Non-pigmented ciliary epithelial cell (primary cell): ENCODE data around the gene NBL1.

ENCODE experiments used
- DNase-seq: peaks from one replicate; pipeline ENCODE4 v3.0.0-alpha.2; 2010; ENCODE audit warnings: low read depth

Gene NBL1

DNA sequence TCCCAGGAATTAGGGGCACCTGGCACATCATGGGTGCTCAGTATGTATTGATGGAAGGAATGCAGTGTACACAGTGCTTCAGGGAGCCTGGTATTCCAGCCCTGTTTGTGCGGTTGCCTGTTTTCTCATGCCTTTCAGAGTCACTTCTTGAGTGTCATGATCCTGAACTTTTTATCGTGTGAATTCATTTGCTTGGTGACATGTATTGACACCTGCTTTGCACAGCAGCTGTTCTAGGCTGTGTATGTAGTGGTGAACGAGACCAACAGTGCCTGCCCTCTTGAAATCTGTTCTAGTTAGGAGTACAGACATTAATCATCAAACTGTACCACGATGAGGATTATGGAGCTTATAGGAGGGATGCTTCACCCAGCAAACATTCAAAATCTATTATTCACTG, 26.7 kb downstream of the NBL1 start:
- no peak for DNase-seq

DNA sequence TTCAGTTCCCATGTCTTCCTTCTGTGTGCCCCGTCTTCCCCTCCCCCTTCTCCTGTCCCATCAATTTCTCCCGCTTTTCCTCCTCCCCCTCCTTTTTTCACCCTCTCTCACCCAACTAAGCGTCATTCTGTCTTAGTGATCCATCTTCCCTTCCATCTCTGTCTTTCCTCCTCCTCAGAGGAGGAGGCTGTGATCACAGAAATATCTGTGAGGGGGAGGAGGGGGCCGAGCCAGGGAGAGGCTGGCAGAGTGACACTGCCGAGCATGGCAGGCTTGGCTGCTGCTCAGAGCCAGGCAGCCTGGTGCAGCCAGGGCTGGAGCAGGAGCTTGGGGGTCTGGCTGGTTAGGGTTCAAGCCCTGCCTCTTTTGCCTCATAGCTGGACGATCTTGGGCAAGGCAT, 28.1 kb downstream of the NBL1 start:
- no peak for DNase-seq

DNA sequence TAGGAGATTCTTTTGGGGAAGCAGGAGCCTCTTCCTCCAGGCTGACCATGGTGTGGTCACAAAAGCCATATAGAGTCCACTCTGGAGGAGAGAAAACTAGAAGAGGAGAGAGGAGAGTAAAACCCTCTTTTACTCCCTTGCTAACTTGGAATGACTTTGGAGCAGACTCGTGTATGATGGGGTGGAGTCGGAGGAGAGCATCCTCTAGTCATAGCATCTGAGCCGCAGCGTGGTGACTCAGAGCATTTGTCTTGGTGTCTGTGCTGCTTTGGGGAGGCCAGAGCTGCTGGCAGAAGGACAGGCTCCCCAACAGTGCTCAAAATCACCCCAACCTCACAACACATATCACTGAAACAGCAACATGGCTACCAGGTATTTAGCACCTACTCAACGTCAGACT, 31.7 kb downstream of the NBL1 start:
- no peak for DNase-seq

DNA sequence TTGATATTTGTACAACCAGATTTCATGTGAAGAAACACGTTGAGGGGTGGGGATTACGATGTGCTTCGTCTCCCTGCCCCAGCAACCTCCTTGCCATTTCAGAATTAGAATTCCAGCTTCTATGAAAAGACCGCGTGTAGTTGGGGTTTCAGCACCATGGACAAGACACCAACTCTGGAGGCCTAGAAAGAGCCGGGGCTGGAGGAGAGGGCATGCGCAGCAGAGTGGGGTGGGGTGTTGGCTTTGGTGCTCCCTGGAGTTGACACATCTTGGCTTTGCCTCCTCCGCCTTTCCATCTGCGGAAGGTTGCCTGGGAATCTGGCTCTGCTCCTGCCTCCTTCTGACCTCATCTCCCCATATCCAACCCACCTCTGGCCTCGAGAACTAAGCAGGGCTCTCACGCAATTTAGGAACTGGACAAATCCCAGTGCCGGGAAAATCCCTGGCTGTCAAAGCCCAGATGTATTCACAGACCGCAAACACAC, 32.4 kb downstream of the NBL1 start:
- no peak for DNase-seq

DNA sequence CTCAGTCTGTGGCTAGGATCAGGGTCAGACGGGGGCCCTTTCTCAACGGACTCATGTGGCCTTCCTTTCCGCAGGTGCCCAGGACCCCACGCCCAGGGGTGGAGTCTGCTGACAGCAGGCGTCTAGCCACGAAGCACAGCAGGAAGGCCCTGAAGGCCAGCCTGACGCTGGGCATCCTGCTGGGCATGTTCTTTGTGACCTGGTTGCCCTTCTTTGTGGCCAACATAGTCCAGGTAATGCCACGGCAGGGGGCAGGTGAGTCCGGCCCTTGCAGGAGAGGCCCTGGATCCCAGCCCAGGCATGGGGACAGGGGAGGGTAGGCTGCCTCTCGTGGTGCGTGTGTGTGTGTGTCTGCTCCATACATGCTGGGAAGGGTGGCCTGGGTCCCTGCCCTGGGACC, 34.4 kb downstream of the NBL1 start:
- no peak for DNase-seq

DNA sequence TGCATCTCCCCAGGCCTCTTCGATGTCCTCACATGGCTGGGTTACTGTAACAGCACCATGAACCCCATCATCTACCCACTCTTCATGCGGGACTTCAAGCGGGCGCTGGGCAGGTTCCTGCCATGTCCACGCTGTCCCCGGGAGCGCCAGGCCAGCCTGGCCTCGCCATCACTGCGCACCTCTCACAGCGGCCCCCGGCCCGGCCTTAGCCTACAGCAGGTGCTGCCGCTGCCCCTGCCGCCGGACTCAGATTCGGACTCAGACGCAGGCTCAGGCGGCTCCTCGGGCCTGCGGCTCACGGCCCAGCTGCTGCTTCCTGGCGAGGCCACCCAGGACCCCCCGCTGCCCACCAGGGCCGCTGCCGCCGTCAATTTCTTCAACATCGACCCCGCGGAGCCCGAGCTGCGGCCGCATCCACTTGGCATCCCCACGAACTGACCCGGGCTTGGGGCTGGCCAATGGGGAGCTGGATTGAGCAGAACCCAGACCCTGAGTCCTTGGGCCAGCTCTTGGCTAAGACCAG, 34.9 kb downstream of the NBL1 start:
- DNase-seq: no peak

GRCh38 chr1:19679691-19680090, 35.6 kb downstream of the NBL1 start:
- no peak for DNase-seq

- DNase-seq: no peak
Measured at GRCh38 chr1:19680644-19681043, 36.5 kb downstream of the NBL1 start.

DNA sequence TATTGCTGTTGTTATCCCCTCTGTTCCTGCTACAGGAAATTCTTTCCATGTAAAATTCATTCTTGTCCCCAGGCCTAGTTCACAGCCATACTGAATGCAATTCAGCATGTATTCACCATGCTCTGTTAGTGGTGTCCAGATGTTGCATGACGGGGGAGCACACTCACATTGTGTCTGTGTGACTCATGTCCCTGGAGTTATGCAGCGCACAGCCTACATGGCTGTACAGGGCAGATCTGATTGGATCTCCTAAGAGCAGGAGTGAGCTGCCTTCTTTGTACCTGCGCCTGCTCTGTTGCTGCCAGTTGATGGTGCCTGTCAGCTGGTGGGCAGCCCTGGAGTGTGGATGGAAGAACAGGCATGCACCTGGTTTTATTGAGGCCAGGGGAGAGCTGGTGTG, 38.1 kb downstream of the NBL1 start:
- peak; percentile 67 for DNase-seq

DNA sequence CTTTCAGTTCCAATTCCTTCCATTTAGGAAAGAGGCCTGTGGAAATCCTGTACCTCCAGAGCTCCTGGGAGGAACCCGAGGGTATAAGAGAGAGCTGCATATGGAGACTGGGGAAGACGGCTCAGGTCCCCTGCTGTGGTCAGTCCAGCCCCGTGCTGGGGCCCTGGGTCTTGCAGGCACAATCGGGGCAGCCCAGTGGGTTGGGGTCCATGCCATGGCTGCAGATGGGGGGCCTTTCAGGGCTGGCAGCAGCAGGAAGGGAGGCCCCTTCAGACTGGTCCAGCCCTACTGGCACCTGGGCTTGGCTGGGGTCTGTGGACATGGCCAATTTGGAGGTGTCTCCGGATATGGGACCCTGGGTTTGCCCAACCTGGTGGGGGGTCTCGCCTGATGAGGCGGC, 38.8 kb downstream of the NBL1 start:
- no peak for DNase-seq

- no peak for DNase-seq
Measured at GRCh38 chr1:19683351-19683750, 39.2 kb downstream of the NBL1 start.

- DNase-seq: no peak
Measured at GRCh38 chr1:19684677-19685076, 40.6 kb downstream of the NBL1 start.

DNA sequence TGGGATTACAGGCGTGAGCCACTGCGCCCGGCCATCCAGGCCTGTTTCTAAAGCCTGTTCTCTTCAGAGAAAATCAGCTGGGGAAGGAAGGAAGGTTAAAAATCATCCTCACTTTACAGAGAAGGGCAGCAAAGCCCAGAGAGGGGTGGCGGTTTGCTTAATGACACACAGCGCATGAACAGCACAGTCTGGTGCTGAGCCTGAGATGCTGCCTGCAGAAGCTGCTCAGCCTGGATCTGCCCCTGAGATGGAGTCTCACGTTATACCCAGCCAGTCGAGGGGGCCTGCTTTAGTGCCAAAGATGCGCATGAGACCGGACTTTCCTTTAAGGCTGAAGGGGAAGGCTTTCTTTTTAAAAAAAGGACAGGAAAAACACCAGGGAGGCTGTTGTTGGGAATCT, 41.9 kb downstream of the NBL1 start:
- DNase-seq: no peak

- no peak for DNase-seq
Measured at GRCh38 chr1:19687414-19687813, 43.3 kb downstream of the NBL1 start.

DNA sequence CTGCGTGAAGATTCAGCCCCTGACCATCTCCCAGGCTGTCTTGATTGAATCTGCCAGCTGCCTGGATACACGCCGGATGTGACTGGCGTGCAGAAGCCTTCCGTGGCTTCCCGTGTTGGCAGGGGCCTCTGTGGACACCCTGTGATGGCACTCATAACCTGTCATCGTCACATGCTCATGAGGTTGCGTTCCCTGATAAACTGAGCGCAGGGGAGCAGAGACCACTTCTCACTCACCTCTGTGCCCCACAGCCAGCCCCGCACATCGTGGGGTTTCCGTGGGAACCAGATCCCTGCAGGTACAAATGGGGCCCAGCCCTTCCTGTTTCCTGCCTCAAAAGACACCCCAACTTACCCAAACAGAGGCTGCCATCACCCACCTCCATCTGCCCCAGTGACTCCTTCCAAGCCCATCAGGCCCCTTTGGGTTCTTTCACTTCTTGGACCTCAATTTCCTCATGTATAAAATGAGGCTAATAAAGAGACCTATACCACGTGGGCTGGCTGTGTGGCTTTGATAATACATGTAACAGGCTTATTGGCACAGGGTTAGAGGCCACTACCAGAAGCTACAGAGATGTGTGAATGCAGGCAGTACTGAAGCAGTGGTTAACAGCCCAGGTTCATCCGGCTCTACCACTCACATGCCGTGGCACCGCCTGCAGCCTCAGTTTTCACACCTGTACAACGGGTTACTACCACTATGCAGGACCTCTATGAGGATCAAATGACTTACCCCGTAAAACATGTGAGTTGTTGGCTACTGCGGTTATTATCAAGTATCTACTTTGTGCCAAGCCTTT, 44.1 kb downstream of the NBL1 start:
- no peak for DNase-seq

- no peak for DNase-seq
Measured at GRCh38 chr1:19689085-19689757, 45.1 kb downstream of the NBL1 start.

DNA sequence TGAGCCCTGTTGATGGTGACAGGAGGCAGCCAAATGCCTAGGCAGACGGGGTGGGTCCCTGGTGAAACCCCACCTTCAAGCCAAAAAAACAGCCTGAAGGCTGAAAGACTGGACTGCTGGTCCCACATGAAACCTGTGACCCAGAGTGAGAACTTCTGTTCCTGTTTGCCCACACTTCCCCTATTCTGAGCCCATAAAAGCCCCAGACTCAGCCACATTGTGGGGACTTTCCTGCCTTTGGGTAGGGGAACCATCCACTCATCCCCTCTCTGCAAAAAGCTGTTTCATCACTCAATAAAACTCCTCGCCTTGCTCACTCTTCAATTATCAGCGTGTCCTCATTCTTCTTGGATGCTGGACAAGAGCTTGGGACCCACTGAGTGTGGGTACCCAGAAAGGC, 45.7 kb downstream of the NBL1 start:
- DNase-seq: no peak

GRCh38 chr1:19690342-19690741, 46.2 kb downstream of the NBL1 start:
- no peak for DNase-seq

DNA sequence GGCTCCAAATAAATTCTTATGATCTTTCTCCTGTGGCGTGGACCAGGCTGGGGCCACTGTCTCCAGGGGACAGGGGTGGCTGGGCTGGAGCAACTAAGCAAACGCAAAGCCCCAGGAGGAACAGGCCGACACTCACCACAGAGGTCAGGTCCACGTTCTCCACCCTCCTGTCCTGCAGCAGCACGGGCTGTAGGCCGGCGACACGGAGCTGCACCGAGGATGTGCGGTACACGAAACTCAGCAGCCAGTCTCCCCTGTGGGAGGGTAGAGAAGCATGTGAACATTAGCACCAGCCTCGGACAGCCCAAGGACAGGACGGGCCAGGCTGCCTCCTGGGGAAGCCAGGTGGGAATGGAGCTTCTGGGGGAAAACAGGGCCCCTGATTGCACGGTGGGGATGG, 50.2 kb downstream of the NBL1 start:
- DNase-seq: no peak

DNA sequence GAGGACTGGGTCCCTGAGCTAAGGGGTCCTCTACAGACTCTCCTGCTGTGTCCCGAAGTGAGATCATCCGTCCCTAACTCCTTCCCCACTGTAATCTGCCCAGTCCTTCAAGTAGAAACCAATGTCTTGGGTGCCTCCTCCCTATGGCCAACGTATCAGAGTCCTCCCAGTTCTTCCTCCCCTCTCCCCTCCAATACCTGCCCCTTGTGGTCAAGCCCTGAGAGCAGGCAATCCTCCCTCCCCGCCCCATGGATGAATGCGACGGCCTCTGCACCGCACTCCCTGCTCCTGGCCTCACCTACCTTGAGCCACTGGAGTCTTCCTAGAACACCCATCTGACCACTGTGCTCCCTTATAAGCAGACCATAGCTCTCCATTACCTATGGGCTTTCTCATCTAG, 51.7 kb downstream of the NBL1 start:
- DNase-seq: no peak

- no peak for DNase-seq
Measured at GRCh38 chr1:19696820-19697219, 52.7 kb downstream of the NBL1 start.

DNA sequence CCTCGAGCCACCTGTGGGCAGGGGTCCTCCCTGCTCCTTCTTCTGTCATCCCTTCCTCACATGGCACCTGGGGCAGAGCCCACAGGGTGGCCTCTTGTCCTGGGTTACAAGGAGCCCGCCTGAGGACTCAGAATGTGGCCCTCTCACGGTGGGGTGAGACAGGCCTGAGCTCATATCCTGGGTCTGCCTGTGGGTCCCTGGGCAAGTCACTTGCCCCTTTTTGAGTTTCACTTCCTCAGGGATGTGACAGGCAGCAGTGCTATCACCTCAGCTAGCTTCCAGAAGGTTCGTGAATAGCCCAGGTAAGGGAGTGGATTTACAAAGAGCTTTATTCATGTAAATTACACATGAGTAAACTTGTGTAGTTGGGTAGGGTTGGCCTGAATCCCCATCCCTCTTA, 54.1 kb downstream of the NBL1 start:
- no peak for DNase-seq

DNA sequence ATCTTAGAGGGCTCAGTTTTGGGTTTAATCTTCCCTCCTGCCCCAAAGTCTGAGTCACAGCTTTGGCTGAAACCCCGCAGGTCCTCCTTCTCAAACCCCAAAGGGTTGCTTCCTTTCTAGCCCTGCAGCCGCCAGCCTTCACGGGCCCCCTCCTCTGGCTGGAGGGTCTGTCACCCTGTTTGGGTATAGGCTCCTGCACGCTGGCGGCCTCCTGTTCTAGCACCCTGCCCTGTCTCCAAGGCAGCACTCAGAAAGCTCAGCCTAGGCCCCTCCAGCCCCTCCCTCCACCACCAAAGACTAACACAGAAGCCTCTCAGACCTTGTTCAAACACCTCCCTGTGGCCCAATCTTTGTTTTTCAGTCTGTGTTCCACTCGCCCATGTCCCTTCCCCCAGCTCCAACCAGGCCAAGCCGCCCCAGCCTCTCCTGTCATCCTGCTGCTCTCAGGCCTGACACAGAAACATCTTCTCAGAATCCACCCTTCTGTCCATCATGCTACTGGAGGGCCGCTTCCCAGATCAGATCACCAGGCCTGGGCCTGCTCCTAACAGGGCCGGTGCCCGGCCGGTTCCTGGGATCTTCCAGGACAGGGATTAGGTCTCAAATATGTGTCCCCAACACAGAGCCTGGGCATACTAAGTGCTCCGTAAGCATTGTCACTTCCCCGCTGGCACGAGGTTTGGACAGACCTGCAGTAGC, 56.1 kb downstream of the NBL1 start:
- DNase-seq: no peak
